Breast epithelium (tissue), 4 donors: ENCODE results near the gene ETS1. TPM values are rescaled to one million over a fixed set of nuclear protein-coding genes. Genes with fewer than 3 reads are reported as not detected.

Experiments used
- DNase-seq, 2 donors: peaks; one replicate each; pipeline ENCODE4 v3.0.0-alpha.2; 2019; ENCODE audit warnings: low spot score in 2 of 2
- H3K27ac ChIP-seq, 2 donors: fragments of 200-600 bp; sonication (generic) in 1 of 2; one replicate each; pipeline ENCODE4 v1.5.1; 2016 to 2019; ENCODE audit warnings: mild to moderate bottlenecking in 1 of 2
- H3K27me3 ChIP-seq, 2 donors: fragments of 200-600 bp; sonication (generic) in 1 of 2; one replicate each; pipeline versions ENCODE4 v1.5.1 to v1.6.0; 2017 to 2019; ENCODE audit warnings: control low read depth in 1 of 2, mild to moderate bottlenecking in 1 of 2
- H3K36me3 ChIP-seq: fragments of 200-600 bp; one replicate; pipeline ENCODE4 v1.5.1; 2019
- H3K4me1 ChIP-seq, 2 donors: fragments of 200-600 bp; sonication (generic); one replicate each; pipeline ENCODE4 v1.5.1; 2016 to 2019; ENCODE audit warnings: control low read depth in 1 of 2
- H3K4me3 ChIP-seq, 3 donors: fragments of 200-600 bp; sonication (generic); 1 replicate in 2 of 3; 2 replicates in 1 of 3; pipeline ENCODE4 v1.5.1; 2016 to 2019; ENCODE audit warnings: mild to moderate bottlenecking in 3 of 3, moderate library complexity in 2 of 3
- H3K9me3 ChIP-seq, 2 donors: fragments of 200-600 bp; sonication (generic) in 1 of 2; one replicate each; pipeline ENCODE4 v1.5.1; 2016 to 2019; ENCODE audit warnings: control low read depth in 1 of 2
- POLR2A ChIP-seq: fragments of 450-650 bp; IDR thresholded peaks from one replicate; pipeline ENCODE4 v1.6.1; 2016; ENCODE audit warnings: antibody characterized with exemption, mild to moderate bottlenecking, moderate library complexity
- POLR2AphosphoS5 ChIP-seq, 3 donors: sonication (generic); formaldehyde crosslinking; IDR thresholded peaks; one replicate each; pipeline ENCODE4 v1.6.1; 2017; ENCODE audit warnings: antibody characterized with exemption in 3 of 3
- intact Hi-C: fragments of 100-400 bp; cut with DNase I; formaldehyde crosslinking; loops from one replicate; pipeline ENCODE4 v1.15.1; 2023; ENCODE audit warnings: low total_unique reads
- total RNA-seq, 3 donors: library from RNA; depleted of rRNA; stranded (reverse); fragments of >200 nt; gene quantifications; one replicate each; pipeline ENCODE4 v1.1.0, GENCODE V29; 2016
- TF ChIP-seq, protein P1 (sequence below), 3 donors: fragments of 450-650 bp; IDR thresholded peaks; one replicate each; pipeline ENCODE4 v1.5.1; 2016 to 2017; ENCODE audit warnings: antibody characterized with exemption in 3 of 3, mild to moderate bottlenecking in 3 of 3, moderate library complexity in 3 of 3

Gene ETS1
- total RNA-seq, 3 donors from 2014 or later, result 65.6 to 92.1 (median 73.2) TPM

DNA sequence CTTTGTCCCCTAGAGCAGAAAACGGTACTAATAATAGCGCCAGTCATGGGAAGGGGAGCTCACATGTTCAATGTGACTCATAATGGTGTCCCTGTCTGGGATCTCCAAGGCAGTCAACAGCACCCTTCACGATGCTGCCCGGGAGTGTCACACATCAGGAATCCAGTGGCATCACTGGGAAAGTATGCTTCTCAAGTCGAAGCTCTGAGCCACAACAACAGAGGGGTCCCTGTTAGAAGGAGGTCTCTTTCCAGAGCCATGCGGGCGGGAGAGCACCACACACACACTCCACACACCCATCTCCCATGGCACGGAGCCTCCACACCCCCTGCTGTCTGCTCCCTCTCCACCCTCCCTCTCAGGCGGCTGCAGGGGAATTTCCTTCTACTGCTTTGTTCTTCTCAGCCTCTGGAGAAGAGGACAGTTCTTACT is 119.7 kb downstream of the ETS1 start:
- intact Hi-C loops, result no loop called here
- Histone ChIP-seq H3K27ac (peak overlapping the region; percentile 79 to 89), H3K27me3 (no peaks in the 10 kb centered on the region), H3K9me3 (no peaks in the 10 kb centered on the region), H3K4me3 (no peak overlapping the region), H3K4me1 (peaks cover 0 to 7% of the 10 kb centered on the region in 2 donors), H3K36me3 (no peaks in the 10 kb centered on the region)
- DNase-seq, result peak in 1 of 2 donors; percentile 50
- TF ChIP-seq POLR2AphosphoS5 (IDR thresholded peaks at IDR 0.05), result peak in 2 of 3 donors; percentile 16 to 75
- TF ChIP-seq, protein P1, sequence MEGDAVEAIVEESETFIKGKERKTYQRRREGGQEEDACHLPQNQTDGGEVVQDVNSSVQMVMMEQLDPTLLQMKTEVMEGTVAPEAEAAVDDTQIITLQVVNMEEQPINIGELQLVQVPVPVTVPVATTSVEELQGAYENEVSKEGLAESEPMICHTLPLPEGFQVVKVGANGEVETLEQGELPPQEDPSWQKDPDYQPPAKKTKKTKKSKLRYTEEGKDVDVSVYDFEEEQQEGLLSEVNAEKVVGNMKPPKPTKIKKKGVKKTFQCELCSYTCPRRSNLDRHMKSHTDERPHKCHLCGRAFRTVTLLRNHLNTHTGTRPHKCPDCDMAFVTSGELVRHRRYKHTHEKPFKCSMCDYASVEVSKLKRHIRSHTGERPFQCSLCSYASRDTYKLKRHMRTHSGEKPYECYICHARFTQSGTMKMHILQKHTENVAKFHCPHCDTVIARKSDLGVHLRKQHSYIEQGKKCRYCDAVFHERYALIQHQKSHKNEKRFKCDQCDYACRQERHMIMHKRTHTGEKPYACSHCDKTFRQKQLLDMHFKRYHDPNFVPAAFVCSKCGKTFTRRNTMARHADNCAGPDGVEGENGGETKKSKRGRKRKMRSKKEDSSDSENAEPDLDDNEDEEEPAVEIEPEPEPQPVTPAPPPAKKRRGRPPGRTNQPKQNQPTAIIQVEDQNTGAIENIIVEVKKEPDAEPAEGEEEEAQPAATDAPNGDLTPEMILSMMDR (IDR thresholded peaks at IDR 0.05), result no peak
- TF ChIP-seq POLR2A, result no peak

DNA sequence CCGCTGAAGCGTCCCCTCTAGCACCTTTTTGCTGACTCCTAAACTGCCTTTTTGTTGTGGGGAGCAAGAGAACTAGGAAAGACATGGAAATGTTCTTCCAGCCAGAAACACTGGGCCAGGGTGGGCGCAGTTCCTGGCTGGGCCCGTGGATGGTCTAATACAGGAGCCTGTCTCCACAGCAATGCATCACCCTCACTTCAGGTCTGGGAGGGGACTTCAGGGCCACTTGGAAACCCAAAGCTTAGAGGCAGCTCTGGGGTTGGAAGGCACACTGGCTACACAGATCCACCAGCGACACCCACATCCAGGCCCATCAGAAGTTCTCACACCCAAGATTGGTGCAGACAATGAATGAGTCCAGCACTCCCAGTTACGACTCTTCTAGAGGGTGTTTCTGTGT is 120.3 kb downstream of the ETS1 start:
- TF ChIP-seq, protein P1 (IDR thresholded peaks at IDR 0.05), result no peak
- TF ChIP-seq POLR2A, result no peak
- no peak for TF ChIP-seq POLR2AphosphoS5 (IDR thresholded peaks at IDR 0.05)
- no peaks in the 10 kb centered on the region for H3K9me3 ChIP-seq
- intact Hi-C loops, result no loop called here
- peak overlapping the region; percentile 79 to 89 for H3K27ac ChIP-seq
- H3K4me3 ChIP-seq, result no peak overlapping the region
- no peak for DNase-seq
- peaks cover 0 to 7% of the 10 kb centered on the region in 2 donors for H3K4me1 ChIP-seq
- H3K27me3 ChIP-seq, result no peaks in the 10 kb centered on the region
- no peaks in the 10 kb centered on the region for H3K36me3 ChIP-seq

DNA sequence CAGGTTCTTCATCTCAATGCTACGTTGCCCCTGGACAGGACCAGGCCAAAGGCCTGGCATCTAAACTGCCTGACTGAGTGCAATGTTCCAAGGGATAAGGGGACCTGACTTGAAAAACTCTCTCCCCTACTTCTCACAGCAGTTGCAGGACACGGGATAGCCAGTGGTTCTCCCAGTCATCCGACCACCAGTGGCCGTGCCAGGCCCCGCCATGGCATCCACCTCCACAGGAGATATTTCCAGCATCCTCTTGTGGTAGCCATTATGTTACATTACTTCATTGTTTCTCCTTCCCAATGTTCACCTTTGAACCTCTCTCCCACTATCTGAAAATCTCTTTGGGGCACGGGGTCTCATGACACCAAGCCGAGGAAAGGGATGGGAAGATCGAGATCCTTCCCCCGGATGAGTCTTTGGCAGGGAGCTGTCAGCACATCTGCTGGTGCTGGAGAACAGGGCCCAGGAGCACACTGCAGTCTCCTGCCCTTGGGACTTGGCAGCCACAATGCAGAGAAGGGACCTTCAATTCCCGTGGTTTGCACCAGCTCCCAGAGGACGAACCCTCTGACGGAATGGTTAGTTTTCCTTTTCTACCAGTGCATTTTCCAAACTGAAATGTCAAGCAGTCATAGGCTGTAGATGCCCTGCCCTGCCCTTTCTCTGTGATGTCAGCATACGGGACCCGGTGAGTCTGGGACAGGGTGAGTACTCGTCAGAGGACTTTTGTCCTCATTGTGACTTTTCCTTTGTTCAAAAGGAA is 121.2 kb downstream of the ETS1 start:
- no peak for TF ChIP-seq POLR2A
- no peak for TF ChIP-seq POLR2AphosphoS5 (IDR thresholded peaks at IDR 0.05)
- TF ChIP-seq, protein P1 (IDR thresholded peaks at IDR 0.05), result no peak
- peaks cover 0 to 5% of the 10 kb centered on the region in 2 donors for H3K4me1 ChIP-seq
- no peak overlapping the region for H3K4me3 ChIP-seq
- DNase-seq, result no peak
- no peaks in the 10 kb centered on the region for H3K27me3 ChIP-seq
- peak overlapping the region; percentile 36 to 79 for H3K27ac ChIP-seq
- no peaks in the 10 kb centered on the region for H3K9me3 ChIP-seq
- no peaks in the 10 kb centered on the region for H3K36me3 ChIP-seq
- intact Hi-C loops, result no loop called here

DNA sequence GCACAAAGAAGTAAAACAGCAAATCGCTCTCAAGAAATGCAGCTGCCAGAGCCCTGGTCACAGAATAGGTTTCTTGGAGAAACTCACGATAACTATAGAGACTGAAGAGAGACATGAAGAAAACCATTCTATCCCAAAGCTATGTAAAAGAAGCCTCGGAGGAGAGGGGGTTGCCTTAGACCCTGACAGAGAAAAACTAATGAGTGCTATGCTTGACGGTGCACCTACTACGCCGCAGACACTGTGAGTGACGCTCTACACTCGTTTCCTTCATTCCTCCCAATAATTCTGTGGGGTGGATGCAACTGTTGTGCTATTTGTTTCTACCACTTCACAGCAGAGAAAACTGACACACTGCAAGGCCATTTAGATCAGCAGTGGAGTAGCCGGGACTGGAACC is 121.8 kb downstream of the ETS1 start:
- intact Hi-C loops, result no loop called here
- Histone ChIP-seq H3K4me1 (peaks cover 0 to 4% of the 10 kb centered on the region in 2 donors), H3K27ac (peak overlapping the region; percentile 64 to 79), H3K4me3 (no peak overlapping the region), H3K36me3 (no peaks in the 10 kb centered on the region), H3K27me3 (no peaks in the 10 kb centered on the region), H3K9me3 (no peaks in the 10 kb centered on the region)
- TF ChIP-seq, protein P1 (IDR thresholded peaks at IDR 0.05), result no peak
- no peak for TF ChIP-seq POLR2A
- no peak for TF ChIP-seq POLR2AphosphoS5 (IDR thresholded peaks at IDR 0.05)
- DNase-seq, result no peak

DNA sequence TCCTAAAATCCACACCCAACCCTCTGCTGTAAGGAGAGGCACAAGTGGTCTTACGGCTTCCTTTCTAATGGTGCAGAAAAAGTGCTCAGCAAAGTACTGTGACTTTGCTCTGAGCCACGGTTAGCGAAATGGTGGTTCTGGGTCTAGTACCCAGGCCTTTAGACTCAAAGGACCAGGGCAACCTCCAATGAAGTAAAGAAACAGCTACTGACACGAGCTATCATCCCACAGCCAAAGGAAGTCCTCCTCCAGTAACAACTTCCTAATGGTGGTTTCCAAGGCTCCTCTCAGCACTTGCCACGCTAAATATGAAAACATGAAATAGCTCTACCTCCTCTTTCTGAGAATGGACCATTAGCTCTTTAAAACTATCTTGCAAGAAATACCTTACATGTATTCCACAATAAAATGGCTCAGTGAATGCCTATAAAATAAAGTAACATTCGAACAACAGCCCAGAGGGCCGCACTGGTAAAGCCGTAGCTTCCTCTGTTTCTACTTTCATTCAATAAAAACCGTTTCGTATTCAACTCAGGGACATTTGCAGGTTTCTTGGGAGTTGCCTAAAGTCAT is 122.4 kb downstream of the ETS1 start:
- Histone ChIP-seq H3K9me3 (no peaks in the 10 kb centered on the region), H3K4me1 (peaks cover 0 to 4% of the 10 kb centered on the region in 2 donors), H3K36me3 (no peaks in the 10 kb centered on the region), H3K4me3 (no peak overlapping the region), H3K27ac (peak overlapping the region; percentile 64 to 79), H3K27me3 (no peaks in the 10 kb centered on the region)
- TF ChIP-seq, protein P1 (IDR thresholded peaks at IDR 0.05), result no peak
- TF ChIP-seq POLR2A (no peak), POLR2AphosphoS5 (IDR thresholded peaks at IDR 0.05) (no peak)
- DNase-seq, result no peak
- intact Hi-C loops, result no loop called here
